ENCODE data around the gene NCAM2.

DNA sequence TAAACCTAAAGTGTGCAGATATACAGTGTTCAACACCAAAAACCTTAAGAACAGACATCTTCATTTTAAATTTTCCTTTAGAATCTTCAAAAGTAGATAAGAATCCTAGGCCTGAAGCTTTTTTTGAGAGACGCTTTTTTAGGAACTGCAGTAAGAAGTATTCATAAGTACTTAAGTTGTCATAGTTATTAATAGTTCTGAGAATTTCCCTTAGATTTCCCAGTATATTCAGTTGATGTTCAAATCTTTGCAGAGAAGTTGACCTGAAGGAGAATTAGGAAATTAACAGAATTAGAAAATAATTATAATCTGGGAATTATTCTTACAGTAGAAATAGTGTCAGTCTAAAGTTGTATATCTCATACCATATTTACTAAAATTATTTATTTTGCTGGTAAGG lies 150.3 kb downstream of the NCAM2 start:
- TF ChIP-seq, protein P1, sequence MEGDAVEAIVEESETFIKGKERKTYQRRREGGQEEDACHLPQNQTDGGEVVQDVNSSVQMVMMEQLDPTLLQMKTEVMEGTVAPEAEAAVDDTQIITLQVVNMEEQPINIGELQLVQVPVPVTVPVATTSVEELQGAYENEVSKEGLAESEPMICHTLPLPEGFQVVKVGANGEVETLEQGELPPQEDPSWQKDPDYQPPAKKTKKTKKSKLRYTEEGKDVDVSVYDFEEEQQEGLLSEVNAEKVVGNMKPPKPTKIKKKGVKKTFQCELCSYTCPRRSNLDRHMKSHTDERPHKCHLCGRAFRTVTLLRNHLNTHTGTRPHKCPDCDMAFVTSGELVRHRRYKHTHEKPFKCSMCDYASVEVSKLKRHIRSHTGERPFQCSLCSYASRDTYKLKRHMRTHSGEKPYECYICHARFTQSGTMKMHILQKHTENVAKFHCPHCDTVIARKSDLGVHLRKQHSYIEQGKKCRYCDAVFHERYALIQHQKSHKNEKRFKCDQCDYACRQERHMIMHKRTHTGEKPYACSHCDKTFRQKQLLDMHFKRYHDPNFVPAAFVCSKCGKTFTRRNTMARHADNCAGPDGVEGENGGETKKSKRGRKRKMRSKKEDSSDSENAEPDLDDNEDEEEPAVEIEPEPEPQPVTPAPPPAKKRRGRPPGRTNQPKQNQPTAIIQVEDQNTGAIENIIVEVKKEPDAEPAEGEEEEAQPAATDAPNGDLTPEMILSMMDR (IDR thresholded peaks at IDR 0.05), result no peak
- TF ChIP-seq POLR2A (IDR thresholded peaks at IDR 0.05), result no peak
